K562 (cell line): Measurements from ENCODE around the gene STT3A. TPM values are rescaled to one million over a fixed set of nuclear protein-coding genes. Genes with fewer than 3 reads are reported as not detected.

Experiments
- ATAC-seq: fragments of 200-7000 bp; cut with Tn5 transposase; 3 replicates; pipeline ENCODE4 v1.9.1; 2020; ENCODE audit warnings: moderate library complexity
- BruUV-seq: library from RNA; stranded (reverse); fragments of 400-500 nt; replicated peaks from 2 replicates; lab custom pipeline; 2021; lab: Mats Ljungman, UMichigan
- CTCF ChIA-PET: fragments of 300-600 bp; formaldehyde crosslinking; extraction: SDS; loops from one replicate; lab custom pipeline; 2021; ENCODE audit warnings: low intra/inter-chr PET ratio; lab: Yijun Ruan, JAX
- POLR2A ChIA-PET: fragments of 300-600, 350-650 bp; sonication (Branson Sonifier 250); formaldehyde crosslinking; extraction: SDS; loops from one replicate; lab custom pipeline; 2021; ENCODE audit warnings: antibody characterized with exemption, inconsistent platforms; lab: Yijun Ruan, JAX
- DNase-seq, 4 experiments: peaks; one replicate each; pipeline versions ENCODE4 v3.0.0 to v3.0.0-alpha.2; 2011 to 2018; ENCODE audit warnings: low spot score in 3 of 4, mixed read lengths in 3 of 4; ENCODE audit errors: extremely low read depth in 1 of 4
- FAIRE-seq: peaks from 2 replicates; lab custom pipeline; 2011; peaks lifted over from hg19 to GRCh38; lab: Jason Lieb, UNC
- H2AFZ ChIP-seq: 2 replicates; pipeline ENCODE4 v1.6.0; 2011; ENCODE audit warnings: low read depth, low read length, control low read depth, inconsistent platforms
- H3K27ac ChIP-seq: fragments of 200-600 bp; 3 replicates; pipeline ENCODE4 v1.8.0; 2011; ENCODE audit warnings: low read depth, mild to moderate bottlenecking, control low read depth, inconsistent platforms, low read length, moderate library complexity, mixed read lengths; ENCODE audit errors: extremely low read depth
- H3K27me3 ChIP-seq, 2 experiments: fragments of 300-600 bp in 1 of 2; 2 replicates in 1 of 2; 3 replicates in 1 of 2; pipeline versions ENCODE4 v1.6.0 to v1.8.0; 2011; ENCODE audit warnings: inconsistent platforms in 2 of 2, low read length in 2 of 2, mild to moderate bottlenecking in 1 of 2, mixed read lengths in 1 of 2, moderate library complexity in 1 of 2; ENCODE audit not compliant: control insufficient read depth in 2 of 2, insufficient read depth in 2 of 2
- H3K36me3 ChIP-seq: fragments of 300-600 bp; 3 replicates; pipeline ENCODE4 v1.8.0; 2011; ENCODE audit warnings: mild to moderate bottlenecking, low read length, inconsistent platforms; ENCODE audit not compliant: control insufficient read depth, insufficient read depth
- H3K4me1 ChIP-seq, 2 experiments: fragments of 200-600 bp in 1 of 2; replicated peaks in 1 of 2; 2 replicates in 1 of 2; 3 replicates in 1 of 2; pipeline versions ENCODE4 v1.5.1 to v1.8.0; 2011; ENCODE audit warnings: inconsistent platforms in 2 of 2, low read length in 2 of 2, mild to moderate bottlenecking in 1 of 2, mixed read lengths in 1 of 2, moderate library complexity in 1 of 2; ENCODE audit not compliant: control insufficient read depth in 2 of 2, insufficient read depth in 2 of 2
- H3K4me2 ChIP-seq: 2 replicates; pipeline ENCODE4 v1.6.1; 2011; ENCODE audit warnings: low read length, control low read depth, inconsistent platforms, mixed read lengths; ENCODE audit not compliant: insufficient read depth
- H3K4me3 ChIP-seq: fragments of 200-600 bp; sonication (generic), shearing (Covaris generic); 2 replicates; pipeline ENCODE4 v1.5.1; 2016; ENCODE audit warnings: control low read depth, inconsistent platforms
- H3K79me2 ChIP-seq: fragments of 200-600 bp; 3 replicates; pipeline ENCODE4 v1.8.0; 2011; ENCODE audit warnings: low read length, inconsistent platforms; ENCODE audit not compliant: control insufficient read depth, insufficient read depth
- H3K9ac ChIP-seq, 2 experiments: 2 replicates each; pipeline versions ENCODE4 v1.6.0 to v1.6.1; 2011; ENCODE audit warnings: low read depth in 2 of 2, low read length in 2 of 2, control low read depth in 1 of 2, inconsistent platforms in 1 of 2, mild to moderate bottlenecking in 1 of 2, mixed read lengths in 1 of 2; ENCODE audit not compliant: insufficient read depth in 1 of 2
- H3K9me1 ChIP-seq: one replicate; pipeline ENCODE4 v1.6.0; 2011; ENCODE audit warnings: inconsistent platforms, mild to moderate bottlenecking, low read length, moderate library complexity; ENCODE audit not compliant: control insufficient read depth, insufficient read depth
- H3K9me3 ChIP-seq: replicated peaks from 2 replicates; pipeline ENCODE4 v1.5.1; 2011; ENCODE audit warnings: low read depth, low read length, inconsistent platforms; ENCODE audit not compliant: control insufficient read depth, insufficient read depth
- H4K20me1 ChIP-seq: replicated peaks from 2 replicates; pipeline ENCODE4 v1.6.1; 2011; ENCODE audit warnings: low read length, inconsistent platforms, mixed read lengths; ENCODE audit not compliant: control insufficient read depth, insufficient read depth
- POLR2B ChIP-seq: fragments of 450-650 bp; IDR thresholded peaks from 2 replicates; pipeline ENCODE4 v1.6.1; 2018; ENCODE audit warnings: low read depth; ENCODE audit not compliant: partially characterized antibody
- RBM25 ChIP-seq: fragments of 200-400 bp; formaldehyde crosslinking; IDR thresholded peaks from 2 replicates; pipeline ENCODE4 v1.6.1; 2018; ENCODE audit warnings: low read length, low read depth, moderate library complexity; ENCODE audit not compliant: severe bottlenecking
- YY1 ChIP-seq, 3 experiments: IDR thresholded peaks; 2 replicates each; pipeline ENCODE4 v1.6.1; 2011; ENCODE audit warnings: low read length in 2 of 3, mild to moderate bottlenecking in 2 of 3, moderate library complexity in 2 of 3, borderline replicate concordance in 1 of 3, control low read depth in 1 of 3, low read depth in 1 of 3; ENCODE audit not compliant: insufficient read depth in 3 of 3, insufficient replicate concordance in 2 of 3, control insufficient read depth in 1 of 3, insufficient read length in 1 of 3; ENCODE audit errors: extremely low read depth in 1 of 3
- ZNF146 ChIP-seq: IDR thresholded peaks from one replicate; pipeline ENCODE4 v1.6.1; 2018; ENCODE audit warnings: missing compliant biosample characterization; ENCODE audit not compliant: unreplicated experiment
- ZNF253 ChIP-seq: fragments of 250-450 bp; sonication (Bioruptor Pico); conservative IDR thresholded peaks from 2 replicates; pipeline ENCODE4 v1.6.1; 2021; ENCODE audit warnings: mild to moderate bottlenecking
- ZNF347 ChIP-seq: fragments of 450-650 bp; formaldehyde crosslinking; IDR thresholded peaks from 2 replicates; pipeline ENCODE4 v1.4.0; 2020; ENCODE audit warnings: low read depth, mild to moderate bottlenecking, moderate library complexity
- ZNF589 ChIP-seq: fragments of 200-800 bp; sonication (Bioruptor generic); IDR thresholded peaks from 2 replicates; pipeline ENCODE4 v1.6.1; 2016; ENCODE audit warnings: low read depth, missing genetic modification characterization, missing compliant biosample characterization
- WGBS: fragments of 100-300 bp; shearing (Covaris generic); methylation state at CpG from one replicate; pipeline ENCODE4 v1.1.6; 2016; ENCODE audit warnings: low coverage, mixed read lengths; ENCODE audit not compliant: insufficient coverage; ENCODE audit errors: missing lambda C conversion rate; 5-methylcytosine and 5-hydroxymethylcytosine counted together
- in situ Hi-C: fragments of 300-500 bp; cut with MboI; formaldehyde crosslinking; loops from 4 replicates; pipeline ENCODE4 v1.15.0; 2018; ENCODE audit warnings: inconsistent platforms, mixed read lengths
- intact Hi-C: fragments of 100-400 bp; cut with micrococcal nuclease; formaldehyde crosslinking; loops from 2 replicates; pipeline ENCODE4 v1.14.2; 2022
- polyA plus RNA-seq, 8 experiments: library from polyadenylated mRNA; depleted of rRNA in 4 of 8; stranded (reverse) in 5 of 8; unstranded in 3 of 8; fragments of >200 nt; fragmentation: Nextera tagmentation in 2 of 8; fragmentation: Illumina TruSeq in 1 of 8; extraction: Ambion mirVana in 2 of 8; extraction: Trizol in 1 of 8; gene quantifications; 2 replicates each; pipeline versions ENCODE4 v1.2.1 to v1.2.3, GENCODE V29; 2011 to 2014; ENCODE audit warnings: inconsistent platforms in 1 of 8, missing spikeins in 1 of 8
- total RNA-seq, 7 experiments: library from RNA; depleted of rRNA in 6 of 7; stranded (reverse); fragments of >200 nt in 6 of 7; fragmentation: Illumina TruSeq in 2 of 7; extraction: Trizol in 2 of 7; gene quantifications; 2 replicates each; pipeline versions ENCODE4 v1.2.1 to v1.2.3, GENCODE V29; 2011 to 2021; ENCODE audit warnings: low replicate concordance in 1 of 7
- TF ChIP-seq, protein P1 (sequence below): fragments of 450-650 bp; IDR thresholded peaks from 2 replicates; pipeline ENCODE4 v1.6.1; 2016; ENCODE audit warnings: antibody characterized with exemption
- TF ChIP-seq, protein P2 (sequence below): fragments of 450-650 bp; IDR thresholded peaks from 2 replicates; pipeline ENCODE4 v1.6.1; 2018; ENCODE audit not compliant: partially characterized antibody

The STT3A gene
- total and polyA plus RNA-seq, 9 of the 15 experiments (the other 6 are each of a cell fraction or from before 2014, with no cell fraction given), result 70.7 to 330 (median 192) TPM

GRCh38 chr11:125663910-125664309 lies 71.3 kb downstream of the STT3A start:
- TF ChIP-seq ZNF253, result no peak
- TF ChIP-seq RBM25, result peak; percentile 28
- in situ Hi-C loops, result no loop called here
- no peaks in the 10 kb centered on the region for H3K27me3 ChIP-seq
- no peaks in the 10 kb centered on the region for H3K4me1 ChIP-seq
- H3K36me3 ChIP-seq, result peaks cover 54% of the 10 kb centered on the region
- DNase-seq, result no peak
- no peak for FAIRE-seq
- CTCF ChIA-PET, result no interaction called here
- no peak overlapping the region for H2AFZ ChIP-seq
- no peak overlapping the region for H3K4me2 ChIP-seq
- H3K9ac ChIP-seq, result no peak overlapping the region
- no TSS peak for BruUV-seq
- 98% methylated on average over 3 of the region's 3 CpGs for WGBS
- H4K20me1 ChIP-seq, result no peaks in the 10 kb centered on the region
- H3K9me3 ChIP-seq, result no peaks in the 10 kb centered on the region
- no peaks in the 10 kb centered on the region for H3K9me1 ChIP-seq
- intact Hi-C loops, result no loop called here
- peaks cover 4% of the 10 kb centered on the region; the same call in 2 of the 3 replicates for H3K79me2 ChIP-seq
- no peak overlapping the region for H3K4me3 ChIP-seq
- POLR2A ChIA-PET, result no interaction called here
- no peak for ATAC-seq
- no peak overlapping the region for H3K27ac ChIP-seq

- H3K4me3 ChIP-seq, result no peak overlapping the region
- ChIA-PET CTCF (no interaction called here), POLR2A (no interaction called here)
- no peaks in the 10 kb centered on the region for H4K20me1 ChIP-seq
- H3K27me3 ChIP-seq, result no peaks in the 10 kb centered on the region
- H3K9ac ChIP-seq, result no peak overlapping the region
- H3K79me2 ChIP-seq, result peaks cover 4% of the 10 kb centered on the region; the same call in 2 of the 3 replicates
- in situ Hi-C loops (no loop called here), intact Hi-C loops (no loop called here)
- H3K9me1 ChIP-seq, result no peaks in the 10 kb centered on the region
- FAIRE-seq, result no peak
- ATAC-seq, result no peak
- no peak for DNase-seq
- H3K4me1 ChIP-seq, result no peaks in the 10 kb centered on the region
- no peak overlapping the region for H2AFZ ChIP-seq
- H3K9me3 ChIP-seq, result no peaks in the 10 kb centered on the region
- H3K27ac ChIP-seq, result no peak overlapping the region
- WGBS, result 95% methylated on average over 2 of the region's 2 CpGs
- peaks cover 62% of the 10 kb centered on the region for H3K36me3 ChIP-seq
- no TSS peak for BruUV-seq
- no peak overlapping the region for H3K4me2 ChIP-seq
- TF ChIP-seq ZNF589, result no peak
- TF ChIP-seq, protein P1, sequence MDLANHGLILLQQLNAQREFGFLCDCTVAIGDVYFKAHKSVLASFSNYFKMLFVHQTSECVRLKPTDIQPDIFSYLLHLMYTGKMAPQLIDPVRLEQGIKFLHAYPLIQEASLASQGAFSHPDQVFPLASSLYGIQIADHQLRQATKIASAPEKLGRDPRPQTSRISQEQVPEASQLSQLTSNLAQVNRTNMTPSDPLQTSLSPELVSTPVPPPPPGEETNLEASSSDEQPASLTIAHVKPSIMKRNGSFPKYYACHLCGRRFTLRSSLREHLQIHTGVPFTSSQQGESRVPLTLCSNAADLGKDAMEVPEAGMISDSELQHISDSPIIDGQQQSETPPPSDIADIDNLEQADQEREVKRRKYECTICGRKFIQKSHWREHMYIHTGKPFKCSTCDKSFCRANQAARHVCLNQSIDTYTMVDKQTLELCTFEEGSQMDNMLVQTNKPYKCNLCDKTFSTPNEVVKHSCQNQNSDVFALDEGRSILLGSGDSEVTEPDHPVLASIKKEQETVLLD, result no peak
- TF ChIP-seq YY1 (IDR thresholded peaks at IDR 0.05; ENCODE audit: borderline replicate concordance in 1 of 3, control insufficient read depth in 1 of 3, extremely low read depth in 1 of 3, insufficient read depth in 3 of 3, insufficient read length in 1 of 3, insufficient replicate concordance in 2 of 3, low read depth in 1 of 3, low read length in 2 of 3), result no peak
- TF ChIP-seq RBM25, result peak; percentile 6
- TF ChIP-seq POLR2B, result no peak
- TF ChIP-seq, protein P2, sequence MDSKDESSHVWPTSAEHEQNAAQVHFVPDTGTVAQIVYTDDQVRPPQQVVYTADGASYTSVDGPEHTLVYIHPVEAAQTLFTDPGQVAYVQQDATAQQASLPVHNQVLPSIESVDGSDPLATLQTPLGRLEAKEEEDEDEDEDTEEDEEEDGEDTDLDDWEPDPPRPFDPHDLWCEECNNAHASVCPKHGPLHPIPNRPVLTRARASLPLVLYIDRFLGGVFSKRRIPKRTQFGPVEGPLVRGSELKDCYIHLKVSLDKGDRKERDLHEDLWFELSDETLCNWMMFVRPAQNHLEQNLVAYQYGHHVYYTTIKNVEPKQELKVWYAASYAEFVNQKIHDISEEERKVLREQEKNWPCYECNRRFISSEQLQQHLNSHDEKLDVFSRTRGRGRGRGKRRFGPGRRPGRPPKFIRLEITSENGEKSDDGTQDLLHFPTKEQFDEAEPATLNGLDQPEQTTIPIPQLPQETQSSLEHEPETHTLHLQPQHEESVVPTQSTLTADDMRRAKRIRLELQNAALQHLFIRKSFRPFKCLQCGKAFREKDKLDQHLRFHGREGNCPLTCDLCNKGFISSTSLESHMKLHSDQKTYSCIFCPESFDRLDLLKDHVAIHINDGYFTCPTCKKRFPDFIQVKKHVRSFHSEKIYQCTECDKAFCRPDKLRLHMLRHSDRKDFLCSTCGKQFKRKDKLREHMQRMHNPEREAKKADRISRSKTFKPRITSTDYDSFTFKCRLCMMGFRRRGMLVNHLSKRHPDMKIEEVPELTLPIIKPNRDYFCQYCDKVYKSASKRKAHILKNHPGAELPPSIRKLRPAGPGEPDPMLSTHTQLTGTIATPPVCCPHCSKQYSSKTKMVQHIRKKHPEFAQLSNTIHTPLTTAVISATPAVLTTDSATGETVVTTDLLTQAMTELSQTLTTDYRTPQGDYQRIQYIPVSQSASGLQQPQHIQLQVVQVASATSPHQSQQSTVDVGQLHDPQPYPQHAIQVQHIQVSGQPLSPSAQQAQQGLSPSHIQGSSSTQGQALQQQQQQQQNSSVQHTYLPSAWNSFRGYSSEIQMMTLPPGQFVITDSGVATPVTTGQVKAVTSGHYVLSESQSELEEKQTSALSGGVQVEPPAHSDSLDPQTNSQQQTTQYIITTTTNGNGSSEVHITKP, result no peak
- peak; percentile 58 for TF ChIP-seq ZNF146 (CRISPR knock-in tag)
- TF ChIP-seq ZNF347 (CRISPR knock-in tag), result no peak
These were observed 74.5 kb downstream of the STT3A start for GRCh38 chr11:125667151-125667550.
